ENCODE measurements around the gene BLTP3B. TPM values are rescaled to one million over a fixed set of nuclear protein-coding genes. Genes with fewer than 3 reads are reported as not detected.

The BLTP3B gene
- polyA plus RNA-seq, 1 of the 3 experiments (the other 2 are of a cell fraction) = 5.8 TPM

DNA sequence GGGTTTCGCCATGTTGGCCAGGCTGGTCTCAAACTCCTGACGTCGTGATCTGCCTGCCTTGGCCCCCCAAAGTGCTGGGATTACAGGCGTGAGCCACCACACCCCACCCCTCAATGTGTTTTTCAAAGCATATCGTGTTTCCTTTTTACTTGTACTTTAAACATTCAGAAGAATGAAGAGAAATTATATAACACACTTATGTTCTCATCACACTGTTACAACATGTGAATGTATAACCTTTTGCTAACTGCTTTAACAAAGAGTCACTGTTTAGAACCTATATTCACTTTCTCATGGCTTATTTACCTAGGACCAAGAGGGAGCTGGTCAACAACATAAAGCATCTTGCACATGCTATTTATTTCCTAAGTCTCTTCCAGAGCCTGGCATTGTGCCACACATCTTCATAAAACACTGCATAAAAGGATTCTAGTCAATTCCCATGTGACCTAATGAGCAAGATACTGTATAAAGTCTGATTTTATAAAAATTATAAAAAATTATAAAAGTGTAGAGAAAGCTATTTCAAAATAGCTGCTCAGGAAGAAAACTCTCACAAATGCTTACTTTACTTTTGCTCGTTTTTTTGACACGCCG lies 42.0 kb upstream of the BLTP3B start:
- H3K4me3 ChIP-seq (ENCODE audit: low read depth in 2 of 2, low read length in 1 of 2) = no peak overlapping the region
- WGBS (ENCODE audit: low lambda C conversion rate) = 94% methylated on average over 8 of the region's 8 CpGs
- H3K27me3 ChIP-seq (ENCODE audit: insufficient read depth) = no peaks in the 10 kb centered on the region
- H3K79me2 ChIP-seq (ENCODE audit: insufficient read depth) = no peaks in the 10 kb centered on the region
- H3K4me2 ChIP-seq = no peak overlapping the region
- POLR2A ChIA-PET = interaction anchor here (1.0 to 1.1 kb wide), 2 partner anchors 16 to 21 kb away, joined by 4 to 8 read pairs; partner anchors contain the start of gene ACTR6
- no peak overlapping the region for H2AFZ ChIP-seq (ENCODE audit: low read depth)
- H3K36me3 ChIP-seq (replicated peaks in 1 of 2; ENCODE audit: control insufficient read depth in 1 of 2, insufficient read depth in 2 of 2, low read length in 1 of 2) = peaks cover 0 to 2% of the 10 kb centered on the region in 2 experiments
- H4K20me1 ChIP-seq (ENCODE audit: insufficient read depth) = no peaks in the 10 kb centered on the region
- TF ChIP-seq RCOR1 (IDR thresholded peaks at IDR 0.05; ENCODE audit: low read length) = no peak
- no peak for TF ChIP-seq NRF1 (IDR thresholded peaks at IDR 0.05; ENCODE audit: low read depth, low read length)
- TF ChIP-seq, protein P1, sequence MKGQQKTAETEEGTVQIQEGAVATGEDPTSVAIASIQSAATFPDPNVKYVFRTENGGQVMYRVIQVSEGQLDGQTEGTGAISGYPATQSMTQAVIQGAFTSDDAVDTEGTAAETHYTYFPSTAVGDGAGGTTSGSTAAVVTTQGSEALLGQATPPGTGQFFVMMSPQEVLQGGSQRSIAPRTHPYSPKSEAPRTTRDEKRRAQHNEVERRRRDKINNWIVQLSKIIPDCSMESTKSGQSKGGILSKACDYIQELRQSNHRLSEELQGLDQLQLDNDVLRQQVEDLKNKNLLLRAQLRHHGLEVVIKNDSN (IDR thresholded peaks at IDR 0.05; ENCODE audit: borderline replicate concordance, low read depth) = no peak
- TF ChIP-seq, protein P2, sequence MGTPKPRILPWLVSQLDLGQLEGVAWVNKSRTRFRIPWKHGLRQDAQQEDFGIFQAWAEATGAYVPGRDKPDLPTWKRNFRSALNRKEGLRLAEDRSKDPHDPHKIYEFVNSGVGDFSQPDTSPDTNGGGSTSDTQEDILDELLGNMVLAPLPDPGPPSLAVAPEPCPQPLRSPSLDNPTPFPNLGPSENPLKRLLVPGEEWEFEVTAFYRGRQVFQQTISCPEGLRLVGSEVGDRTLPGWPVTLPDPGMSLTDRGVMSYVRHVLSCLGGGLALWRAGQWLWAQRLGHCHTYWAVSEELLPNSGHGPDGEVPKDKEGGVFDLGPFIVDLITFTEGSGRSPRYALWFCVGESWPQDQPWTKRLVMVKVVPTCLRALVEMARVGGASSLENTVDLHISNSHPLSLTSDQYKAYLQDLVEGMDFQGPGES (IDR thresholded peaks at IDR 0.05; ENCODE audit: low read depth, low read length) = no peak
- TF ChIP-seq, protein P3, sequence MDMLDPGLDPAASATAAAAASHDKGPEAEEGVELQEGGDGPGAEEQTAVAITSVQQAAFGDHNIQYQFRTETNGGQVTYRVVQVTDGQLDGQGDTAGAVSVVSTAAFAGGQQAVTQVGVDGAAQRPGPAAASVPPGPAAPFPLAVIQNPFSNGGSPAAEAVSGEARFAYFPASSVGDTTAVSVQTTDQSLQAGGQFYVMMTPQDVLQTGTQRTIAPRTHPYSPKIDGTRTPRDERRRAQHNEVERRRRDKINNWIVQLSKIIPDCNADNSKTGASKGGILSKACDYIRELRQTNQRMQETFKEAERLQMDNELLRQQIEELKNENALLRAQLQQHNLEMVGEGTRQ (IDR thresholded peaks at IDR 0.05; ENCODE audit: borderline replicate concordance, low read depth, low read length) = no peak
- TF ChIP-seq MEF2A (IDR thresholded peaks at IDR 0.05; ENCODE audit: borderline replicate concordance, low read depth) = no peak
- no peak for TF ChIP-seq FOSL2 (IDR thresholded peaks at IDR 0.05; ENCODE audit: borderline replicate concordance, low read depth)
- TF ChIP-seq RFX5 (IDR thresholded peaks at IDR 0.05; ENCODE audit: low read length) = no peak
- TF ChIP-seq EP300 (IDR thresholded peaks at IDR 0.05; ENCODE audit: borderline replicate concordance in 1 of 2, low read depth in 1 of 2, low read length in 1 of 2) = no peak
- no peak for TF ChIP-seq CHD2 (IDR thresholded peaks at IDR 0.05; ENCODE audit: low read length, partially characterized antibody)
- no peak for TF ChIP-seq ELF1 (IDR thresholded peaks at IDR 0.05)
- TF ChIP-seq, protein P4, sequence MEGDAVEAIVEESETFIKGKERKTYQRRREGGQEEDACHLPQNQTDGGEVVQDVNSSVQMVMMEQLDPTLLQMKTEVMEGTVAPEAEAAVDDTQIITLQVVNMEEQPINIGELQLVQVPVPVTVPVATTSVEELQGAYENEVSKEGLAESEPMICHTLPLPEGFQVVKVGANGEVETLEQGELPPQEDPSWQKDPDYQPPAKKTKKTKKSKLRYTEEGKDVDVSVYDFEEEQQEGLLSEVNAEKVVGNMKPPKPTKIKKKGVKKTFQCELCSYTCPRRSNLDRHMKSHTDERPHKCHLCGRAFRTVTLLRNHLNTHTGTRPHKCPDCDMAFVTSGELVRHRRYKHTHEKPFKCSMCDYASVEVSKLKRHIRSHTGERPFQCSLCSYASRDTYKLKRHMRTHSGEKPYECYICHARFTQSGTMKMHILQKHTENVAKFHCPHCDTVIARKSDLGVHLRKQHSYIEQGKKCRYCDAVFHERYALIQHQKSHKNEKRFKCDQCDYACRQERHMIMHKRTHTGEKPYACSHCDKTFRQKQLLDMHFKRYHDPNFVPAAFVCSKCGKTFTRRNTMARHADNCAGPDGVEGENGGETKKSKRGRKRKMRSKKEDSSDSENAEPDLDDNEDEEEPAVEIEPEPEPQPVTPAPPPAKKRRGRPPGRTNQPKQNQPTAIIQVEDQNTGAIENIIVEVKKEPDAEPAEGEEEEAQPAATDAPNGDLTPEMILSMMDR (IDR thresholded peaks at IDR 0.05) = no peak
- TF ChIP-seq RXRA (IDR thresholded peaks at IDR 0.05; ENCODE audit: borderline replicate concordance, low read depth) = no peak
- no peak for TF ChIP-seq SIN3A (IDR thresholded peaks at IDR 0.05; ENCODE audit: borderline replicate concordance, low read depth, low read length)
- no peak for TF ChIP-seq JUND (IDR thresholded peaks at IDR 0.05)
- no peak for TF ChIP-seq SMC3 (IDR thresholded peaks at IDR 0.05; ENCODE audit: low read depth, low read length)
- TF ChIP-seq TEAD4 (IDR thresholded peaks at IDR 0.05; ENCODE audit: borderline replicate concordance, insufficient read depth) = no peak
- TF ChIP-seq NFIC (IDR thresholded peaks at IDR 0.05; ENCODE audit: borderline replicate concordance) = no peak
- TF ChIP-seq, protein P5, sequence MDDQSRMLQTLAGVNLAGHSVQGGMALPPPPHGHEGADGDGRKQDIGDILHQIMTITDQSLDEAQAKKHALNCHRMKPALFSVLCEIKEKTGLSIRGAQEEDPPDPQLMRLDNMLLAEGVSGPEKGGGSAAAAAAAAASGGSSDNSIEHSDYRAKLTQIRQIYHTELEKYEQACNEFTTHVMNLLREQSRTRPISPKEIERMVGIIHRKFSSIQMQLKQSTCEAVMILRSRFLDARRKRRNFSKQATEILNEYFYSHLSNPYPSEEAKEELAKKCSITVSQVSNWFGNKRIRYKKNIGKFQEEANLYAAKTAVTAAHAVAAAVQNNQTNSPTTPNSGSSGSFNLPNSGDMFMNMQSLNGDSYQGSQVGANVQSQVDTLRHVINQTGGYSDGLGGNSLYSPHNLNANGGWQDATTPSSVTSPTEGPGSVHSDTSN (IDR thresholded peaks at IDR 0.05) = no peak
- no peak overlapping the region for H3K9ac ChIP-seq
- peak overlapping the region in 1 of 2 experiments; percentile 80; a peak in 2 of 4 replicates for H3K27ac ChIP-seq (ENCODE audit: low read depth in 2 of 2, low read length in 1 of 2)
- peaks cover 0 to 16% of the 10 kb centered on the region in 2 experiments; a peak in 2 of 4 replicates for H3K4me1 ChIP-seq (ENCODE audit: control insufficient read depth in 1 of 2, insufficient read depth in 2 of 2, low read depth in 1 of 2, low read length in 1 of 2)
- CTCF ChIA-PET = interaction anchor here (1.0 to 1.7 kb wide), 7 partner anchors 16 to 164 kb away, joined by 3 to 9 read pairs (median 5); partner anchors contain the start of gene ACTR6
- no peaks in the 10 kb centered on the region for H3K9me2 ChIP-seq
- H3F3A ChIP-seq (replicated peaks; ENCODE audit: insufficient read depth) = no peaks in the 10 kb centered on the region
- no peak for DNase-seq
- no peaks in the 10 kb centered on the region for H3K9me3 ChIP-seq

Measured in SK-N-SH (cell line).